HCT116 (cell line): ENCODE measurements around the gene PRCD. TPM values are rescaled to one million over a fixed set of nuclear protein-coding genes. Genes with fewer than 3 reads are reported as not detected.
A peak's percentile ranks its signal among the peaks of the same experiment; 100 is the strongest.

Experiments used
- ATAC-seq: fragments of 200-7000 bp; cut with Tn5 transposase; 2 replicates; pipeline ENCODE4 v1.9.1; 2020; ENCODE audit warnings: mild to moderate bottlenecking, moderate library complexity
- BruUV-seq: library from RNA; stranded (reverse); fragments of 400-500 nt; replicated peaks from 2 replicates; lab custom pipeline; 2021; lab: Mats Ljungman, UMichigan
- CTCF ChIA-PET: fragments of 300-600 bp; sonication (Branson Sonifier 250); formaldehyde crosslinking; loops from one replicate; lab custom pipeline; 2021; ENCODE audit warnings: antibody characterized with exemption; lab: Charles Lee
- POLR2A ChIA-PET: fragments of 300-600, 350-600 bp; sonication (Branson Sonifier 250); formaldehyde crosslinking; loops from one replicate; lab custom pipeline; 2021; ENCODE audit warnings: antibody characterized with exemption; lab: Charles Lee
- RAD21 ChIA-PET, 2 experiments: fragments of 300-600 bp; sonication (Branson Sonifier 250); formaldehyde crosslinking; loops; one replicate each; lab custom pipeline; 2023; ENCODE audit warnings: low total read pairs in 2 of 2; ENCODE audit not compliant: uncharacterized antibody in 2 of 2, unreplicated experiment in 2 of 2, low non-redundant PET in 1 of 2; lab: Charles Lee
- DNase-seq: peaks from one replicate; pipeline ENCODE4 v3.0.0-alpha.2; 2010; ENCODE audit warnings: low read depth, low spot score
- H2AFZ ChIP-seq: fragments of 200-600 bp; shearing (Covaris generic), sonication (generic); 2 replicates; pipeline ENCODE4 v1.6.1; 2017; ENCODE audit warnings: low read depth, mixed run types, mixed read lengths, antibody characterized with exemption, low read length; ENCODE audit not compliant: poor library complexity, severe bottlenecking
- H3K27ac ChIP-seq: 2 replicates; pipeline ENCODE4 v1.5.1; 2012; ENCODE audit warnings: low read depth, low read length
- H3K27me3 ChIP-seq: fragments of 200-600 bp; sonication (generic); 2 replicates; pipeline ENCODE4 v1.6.1; 2016; ENCODE audit warnings: mixed run types, low read length, mixed read lengths; ENCODE audit not compliant: insufficient read depth
- H3K36me3 ChIP-seq, 2 experiments: fragments of 200-500 bp in 1 of 2; fragments of 200-600 bp in 1 of 2; sonication (Bioruptor generic) in 1 of 2; sonication (generic) in 1 of 2; 2 replicates each; pipeline versions ENCODE4 v1.5.1 to v1.6.1; 2014 to 2016; ENCODE audit warnings: low read length in 2 of 2, inconsistent platforms in 1 of 2, mixed read lengths in 1 of 2, mixed run types in 1 of 2; ENCODE audit not compliant: insufficient read depth in 2 of 2, control insufficient read depth in 1 of 2
- H3K4me1 ChIP-seq, 2 experiments: fragments of 200-600 bp in 1 of 2; sonication (generic) in 1 of 2; 2 replicates each; pipeline versions ENCODE4 v1.5.1 to v1.6.1; 2012 to 2017; ENCODE audit warnings: low read length in 2 of 2, inconsistent platforms in 1 of 2, mild to moderate bottlenecking in 1 of 2, mixed read lengths in 1 of 2, mixed run types in 1 of 2, moderate library complexity in 1 of 2; ENCODE audit not compliant: insufficient read depth in 2 of 2, control insufficient read depth in 1 of 2
- H3K4me2 ChIP-seq: fragments of 200-600 bp; sonication (generic); 2 replicates; pipeline ENCODE4 v1.6.1; 2017; ENCODE audit warnings: mixed run types, low read length, mixed read lengths
- H3K4me3 ChIP-seq, 2 experiments: fragments of 200-600 bp in 1 of 2; sonication (generic) in 1 of 2; replicated peaks in 1 of 2; 2 replicates each; pipeline ENCODE4 v1.5.1; 2011 to 2016; ENCODE audit warnings: low read length in 2 of 2, control low read depth in 1 of 2, low read depth in 1 of 2, mild to moderate bottlenecking in 1 of 2, mixed read lengths in 1 of 2, mixed run types in 1 of 2
- H3K79me2 ChIP-seq: fragments of 200-600 bp; sonication (generic); 2 replicates; pipeline ENCODE4 v1.6.1; 2017; ENCODE audit warnings: mild to moderate bottlenecking, mixed run types, low read length, moderate library complexity, mixed read lengths; ENCODE audit not compliant: insufficient read depth
- H3K9ac ChIP-seq: fragments of 200-600 bp; sonication (generic); 2 replicates; pipeline ENCODE4 v1.6.1; 2016; ENCODE audit warnings: low read length, mixed read lengths
- H3K9me2 ChIP-seq: fragments of 200-600 bp; sonication (generic), shearing (Covaris generic); 2 replicates; pipeline ENCODE4 v1.6.1; 2017; ENCODE audit warnings: mixed run types, mild to moderate bottlenecking, moderate library complexity; ENCODE audit not compliant: insufficient read depth
- H3K9me3 ChIP-seq, 2 experiments: fragments of 200-500 bp in 1 of 2; fragments of 200-600 bp in 1 of 2; sonication (Bioruptor generic) in 1 of 2; sonication (generic) in 1 of 2; 2 replicates each; pipeline ENCODE4 v1.6.1; 2014 to 2017; ENCODE audit warnings: low read length in 2 of 2, mixed read lengths in 2 of 2, inconsistent platforms in 1 of 2, low read depth in 1 of 2, mild to moderate bottlenecking in 1 of 2, mixed run types in 1 of 2, moderate library complexity in 1 of 2; ENCODE audit not compliant: control insufficient read depth in 1 of 2, insufficient read depth in 1 of 2
- H4K20me1 ChIP-seq: fragments of 200-600 bp; sonication (generic), shearing (Covaris generic); 2 replicates; pipeline ENCODE4 v1.6.1; 2017; ENCODE audit warnings: mixed run types, mild to moderate bottlenecking, moderate library complexity; ENCODE audit not compliant: insufficient read depth
- CEBPB ChIP-seq: IDR thresholded peaks from 2 replicates; pipeline ENCODE4 v1.6.1; 2012; ENCODE audit warnings: low read depth
- ELF1 ChIP-seq: IDR thresholded peaks from 2 replicates; pipeline ENCODE4 v1.6.1; 2012; ENCODE audit warnings: low read depth, borderline replicate concordance
- EZH2 ChIP-seq: fragments of 200-600 bp; sonication (generic); IDR thresholded peaks from 2 replicates; pipeline ENCODE4 v1.6.1; 2017; ENCODE audit warnings: antibody characterized with exemption, mixed run types
- EZH2phosphoT487 ChIP-seq: fragments of 200-600 bp; IDR thresholded peaks from 2 replicates; pipeline ENCODE4 v1.6.1; 2018; ENCODE audit warnings: antibody characterized with exemption, borderline replicate concordance
- FOSL1 ChIP-seq: IDR thresholded peaks from 2 replicates; pipeline ENCODE4 v1.6.1; 2012; ENCODE audit warnings: low read depth
- JUND ChIP-seq: IDR thresholded peaks from 2 replicates; pipeline ENCODE4 v1.6.1; 2012
- POLR2A ChIP-seq: IDR thresholded peaks from 2 replicates; pipeline ENCODE4 v1.7.0; 2011; ENCODE audit warnings: borderline replicate concordance; ENCODE audit not compliant: insufficient read depth, insufficient read length; ENCODE audit errors: extremely low read depth
- POLR2AphosphoS5 ChIP-seq: IDR thresholded peaks from 2 replicates; pipeline ENCODE4 v1.6.1; 2011; ENCODE audit warnings: mild to moderate bottlenecking, low read depth, low read length, moderate library complexity
- RAD21 ChIP-seq: IDR thresholded peaks from 2 replicates; pipeline ENCODE4 v1.6.1; 2012; ENCODE audit warnings: low read depth, mild to moderate bottlenecking
- SIN3A ChIP-seq: IDR thresholded peaks from 2 replicates; pipeline ENCODE4 v1.6.1; 2012; ENCODE audit warnings: low read depth
- SP1 ChIP-seq: IDR thresholded peaks from 2 replicates; pipeline ENCODE4 v1.6.1; 2012; ENCODE audit warnings: low read depth
- SRF ChIP-seq: IDR thresholded peaks from 2 replicates; pipeline ENCODE4 v1.6.1; 2012; ENCODE audit warnings: low read depth
- TCF7L2 ChIP-seq: IDR thresholded peaks from 2 replicates; pipeline ENCODE4 v1.7.0; 2011; ENCODE audit warnings: borderline replicate concordance, inconsistent platforms; ENCODE audit not compliant: insufficient read depth, insufficient read length; ENCODE audit errors: extremely low read depth
- YY1 ChIP-seq: IDR thresholded peaks from 2 replicates; pipeline ENCODE4 v1.6.1; 2011; ENCODE audit warnings: low read length, low read depth, moderate library complexity, mild to moderate bottlenecking; ENCODE audit not compliant: insufficient replicate concordance; ENCODE audit errors: extremely low read depth
- ZFX ChIP-seq: fragments of 450-650 bp; IDR thresholded peaks from 2 replicates; pipeline ENCODE4 v1.6.1; 2017
- ZNF274 ChIP-seq: fragments of 200-500 bp; sonication (Bioruptor generic); IDR thresholded peaks from 2 replicates; pipeline ENCODE4 v1.6.1; 2014; ENCODE audit warnings: mild to moderate bottlenecking, low read depth, low read length, inconsistent platforms
- intact Hi-C: fragments of 100-400 bp; cut with micrococcal nuclease; formaldehyde crosslinking; loops from 2 replicates; pipeline ENCODE4 v1.10.0; 2022
- total RNA-seq: library from RNA; stranded (reverse); gene quantifications from one replicate; pipeline ENCODE4 v1.2.1, GENCODE V29; 2021; ENCODE audit not compliant: unreplicated experiment
- TF ChIP-seq, protein P1 (sequence below): IDR thresholded peaks from 2 replicates; pipeline ENCODE4 v1.6.1; 2012
- TF ChIP-seq, protein P2 (sequence below): IDR thresholded peaks from 2 replicates; pipeline ENCODE4 v1.6.1; 2012; ENCODE audit warnings: low read depth
- TF ChIP-seq, protein P3 (sequence below): IDR thresholded peaks from 2 replicates; pipeline ENCODE4 v1.6.1; 2011; ENCODE audit warnings: mild to moderate bottlenecking, low read length, moderate library complexity; ENCODE audit not compliant: insufficient replicate concordance; ENCODE audit errors: extremely low read depth
- TF ChIP-seq, protein P4 (sequence below), 3 experiments: fragments of 200-600 bp in 1 of 3; sonication (generic) in 1 of 3; IDR thresholded peaks in 2 of 3; conservative IDR thresholded peaks in 1 of 3; 2 replicates each; pipeline ENCODE4 v1.5.1; 2012 to 2017; ENCODE audit warnings: low read depth in 2 of 3, low read length in 2 of 3, antibody characterized with exemption in 1 of 3, borderline replicate concordance in 1 of 3, control low read depth in 1 of 3, mild to moderate bottlenecking in 1 of 3, mixed read lengths in 1 of 3, mixed run types in 1 of 3, moderate library complexity in 1 of 3; ENCODE audit not compliant: insufficient read depth in 1 of 3

The PRCD gene
- total RNA-seq, 1 experiment from 2014 or later: not detected

DNA sequence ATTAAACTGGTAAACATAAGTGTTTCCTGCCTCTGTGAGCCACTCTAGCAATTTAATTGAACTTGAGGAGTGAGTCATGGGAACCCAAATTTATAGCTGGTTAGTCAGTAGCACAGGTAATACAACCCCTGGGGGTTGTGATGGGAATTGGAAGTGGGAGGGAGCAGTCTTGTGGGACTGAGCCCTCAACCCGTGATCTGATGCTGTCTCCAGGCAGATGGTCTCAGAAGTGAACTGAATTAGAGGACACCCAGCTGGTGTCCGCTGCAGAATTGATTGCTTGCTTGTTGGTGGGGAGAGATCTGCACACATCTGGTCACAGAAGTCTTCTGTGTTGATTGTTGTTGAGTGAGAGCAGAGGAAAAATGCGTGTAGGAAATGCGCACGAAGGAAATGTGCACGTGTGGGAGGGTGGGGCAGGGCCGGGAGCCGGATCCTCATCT is 53.6 kb downstream of the PRCD start:
- H3K9me3 ChIP-seq: no peaks in the 10 kb centered on the region
- ChIA-PET CTCF (interaction anchor here (0.8 to 1.9 kb wide), 4 partner anchors 8 to 36 kb away, joined by 3 to 10 read pairs (median 6); no protein-coding TSS in a partner anchor), RAD21 (interaction anchor here in 1 of 2 experiments (0.5 kb wide), 1 partner anchor 17 kb away, joined by 4 read pairs; no protein-coding TSS in a partner anchor), POLR2A (interaction anchor here (0.8 to 2.7 kb wide), 5 partner anchors 8 to 144 kb away, joined by 3 to 13 read pairs (median 4); partner anchors contain the start of gene MFSD11)
- H3K9ac ChIP-seq: 0 out of 2 replicates have a peak overlapping the region, but pooled peaks have one; percentile 15
- no peaks in the 10 kb centered on the region for H3K36me3 ChIP-seq
- H3K4me1 ChIP-seq: peaks cover 22 to 39% of the 10 kb centered on the region in 2 experiments
- H3K4me2 ChIP-seq: peak overlapping the region; percentile 64
- peak; percentile 93 for ATAC-seq
- H4K20me1 ChIP-seq: no peaks in the 10 kb centered on the region
- no peaks in the 10 kb centered on the region for H3K79me2 ChIP-seq
- peak; percentile 74 for DNase-seq
- peak overlapping the region in 1 of 2 experiments; percentile 14; a peak in 1 of 4 replicates for H3K4me3 ChIP-seq
- peak overlapping the region; percentile 12 for H2AFZ ChIP-seq
- H3K27ac ChIP-seq: no peak overlapping the region; the same call in 1 of the 2 replicates
- H3K9me2 ChIP-seq: no peaks in the 10 kb centered on the region
- no TSS peak for BruUV-seq
- intact Hi-C loops: no loop called here
- no peaks in the 10 kb centered on the region for H3K27me3 ChIP-seq
- TF ChIP-seq TCF7L2 (no peak), POLR2AphosphoS5 (no peak), SP1 (peak; percentile 43), RAD21 (peak; percentile 19; the same call in 1 of the 2 replicates), YY1 (no peak), FOSL1 (peak; percentile 82), EZH2 (no peak), POLR2A (no peak), ELF1 (no peak), ZFX (no peak), SRF (no peak), ZNF274 (no peak), SIN3A (no peak), CEBPB (no peak), EZH2phosphoT487 (no peak), JUND (peak; percentile 48; the same call in 1 of the 2 replicates)
- TF ChIP-seq, protein P1, sequence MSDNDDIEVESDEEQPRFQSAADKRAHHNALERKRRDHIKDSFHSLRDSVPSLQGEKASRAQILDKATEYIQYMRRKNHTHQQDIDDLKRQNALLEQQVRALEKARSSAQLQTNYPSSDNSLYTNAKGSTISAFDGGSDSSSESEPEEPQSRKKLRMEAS: no peak
- TF ChIP-seq, protein P2, sequence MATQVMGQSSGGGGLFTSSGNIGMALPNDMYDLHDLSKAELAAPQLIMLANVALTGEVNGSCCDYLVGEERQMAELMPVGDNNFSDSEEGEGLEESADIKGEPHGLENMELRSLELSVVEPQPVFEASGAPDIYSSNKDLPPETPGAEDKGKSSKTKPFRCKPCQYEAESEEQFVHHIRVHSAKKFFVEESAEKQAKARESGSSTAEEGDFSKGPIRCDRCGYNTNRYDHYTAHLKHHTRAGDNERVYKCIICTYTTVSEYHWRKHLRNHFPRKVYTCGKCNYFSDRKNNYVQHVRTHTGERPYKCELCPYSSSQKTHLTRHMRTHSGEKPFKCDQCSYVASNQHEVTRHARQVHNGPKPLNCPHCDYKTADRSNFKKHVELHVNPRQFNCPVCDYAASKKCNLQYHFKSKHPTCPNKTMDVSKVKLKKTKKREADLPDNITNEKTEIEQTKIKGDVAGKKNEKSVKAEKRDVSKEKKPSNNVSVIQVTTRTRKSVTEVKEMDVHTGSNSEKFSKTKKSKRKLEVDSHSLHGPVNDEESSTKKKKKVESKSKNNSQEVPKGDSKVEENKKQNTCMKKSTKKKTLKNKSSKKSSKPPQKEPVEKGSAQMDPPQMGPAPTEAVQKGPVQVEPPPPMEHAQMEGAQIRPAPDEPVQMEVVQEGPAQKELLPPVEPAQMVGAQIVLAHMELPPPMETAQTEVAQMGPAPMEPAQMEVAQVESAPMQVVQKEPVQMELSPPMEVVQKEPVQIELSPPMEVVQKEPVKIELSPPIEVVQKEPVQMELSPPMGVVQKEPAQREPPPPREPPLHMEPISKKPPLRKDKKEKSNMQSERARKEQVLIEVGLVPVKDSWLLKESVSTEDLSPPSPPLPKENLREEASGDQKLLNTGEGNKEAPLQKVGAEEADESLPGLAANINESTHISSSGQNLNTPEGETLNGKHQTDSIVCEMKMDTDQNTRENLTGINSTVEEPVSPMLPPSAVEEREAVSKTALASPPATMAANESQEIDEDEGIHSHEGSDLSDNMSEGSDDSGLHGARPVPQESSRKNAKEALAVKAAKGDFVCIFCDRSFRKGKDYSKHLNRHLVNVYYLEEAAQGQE: no peak
- TF ChIP-seq, protein P3, sequence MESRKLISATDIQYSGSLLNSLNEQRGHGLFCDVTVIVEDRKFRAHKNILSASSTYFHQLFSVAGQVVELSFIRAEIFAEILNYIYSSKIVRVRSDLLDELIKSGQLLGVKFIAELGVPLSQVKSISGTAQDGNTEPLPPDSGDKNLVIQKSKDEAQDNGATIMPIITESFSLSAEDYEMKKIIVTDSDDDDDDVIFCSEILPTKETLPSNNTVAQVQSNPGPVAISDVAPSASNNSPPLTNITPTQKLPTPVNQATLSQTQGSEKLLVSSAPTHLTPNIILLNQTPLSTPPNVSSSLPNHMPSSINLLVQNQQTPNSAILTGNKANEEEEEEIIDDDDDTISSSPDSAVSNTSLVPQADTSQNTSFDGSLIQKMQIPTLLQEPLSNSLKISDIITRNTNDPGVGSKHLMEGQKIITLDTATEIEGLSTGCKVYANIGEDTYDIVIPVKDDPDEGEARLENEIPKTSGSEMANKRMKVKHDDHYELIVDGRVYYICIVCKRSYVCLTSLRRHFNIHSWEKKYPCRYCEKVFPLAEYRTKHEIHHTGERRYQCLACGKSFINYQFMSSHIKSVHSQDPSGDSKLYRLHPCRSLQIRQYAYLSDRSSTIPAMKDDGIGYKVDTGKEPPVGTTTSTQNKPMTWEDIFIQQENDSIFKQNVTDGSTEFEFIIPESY: no peak
- TF ChIP-seq, protein P4, sequence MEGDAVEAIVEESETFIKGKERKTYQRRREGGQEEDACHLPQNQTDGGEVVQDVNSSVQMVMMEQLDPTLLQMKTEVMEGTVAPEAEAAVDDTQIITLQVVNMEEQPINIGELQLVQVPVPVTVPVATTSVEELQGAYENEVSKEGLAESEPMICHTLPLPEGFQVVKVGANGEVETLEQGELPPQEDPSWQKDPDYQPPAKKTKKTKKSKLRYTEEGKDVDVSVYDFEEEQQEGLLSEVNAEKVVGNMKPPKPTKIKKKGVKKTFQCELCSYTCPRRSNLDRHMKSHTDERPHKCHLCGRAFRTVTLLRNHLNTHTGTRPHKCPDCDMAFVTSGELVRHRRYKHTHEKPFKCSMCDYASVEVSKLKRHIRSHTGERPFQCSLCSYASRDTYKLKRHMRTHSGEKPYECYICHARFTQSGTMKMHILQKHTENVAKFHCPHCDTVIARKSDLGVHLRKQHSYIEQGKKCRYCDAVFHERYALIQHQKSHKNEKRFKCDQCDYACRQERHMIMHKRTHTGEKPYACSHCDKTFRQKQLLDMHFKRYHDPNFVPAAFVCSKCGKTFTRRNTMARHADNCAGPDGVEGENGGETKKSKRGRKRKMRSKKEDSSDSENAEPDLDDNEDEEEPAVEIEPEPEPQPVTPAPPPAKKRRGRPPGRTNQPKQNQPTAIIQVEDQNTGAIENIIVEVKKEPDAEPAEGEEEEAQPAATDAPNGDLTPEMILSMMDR (IDR thresholded peaks at IDR 0.05 in 2 of 3, conservative IDR thresholded peaks at IDR 0.05 in 1 of 3; ENCODE audit: borderline replicate concordance in 1 of 3, insufficient read depth in 1 of 3, low read depth in 2 of 3, low read length in 2 of 3): peak in 2 of 3 experiments; percentile 31 to 38; a peak in 3 of 6 replicates
